IMR-90 (cell line): ENCODE data around the gene IRAK4. TPM values are rescaled to one million over a fixed set of nuclear protein-coding genes. Genes with fewer than 3 reads are reported as not detected.

ENCODE experiments used
- ATAC-seq: fragments of 200-7000 bp; cut with Tn5 transposase; 2 replicates; pipeline ENCODE4 v1.9.1; 2020; ENCODE audit warnings: low read depth, mild to moderate bottlenecking, moderate library complexity
- BruUV-seq: library from RNA; stranded (reverse); fragments of 400-500 nt; replicated peaks from 2 replicates; lab custom pipeline; 2021; lab: Mats Ljungman, UMichigan
- CTCF ChIA-PET: fragments of 300-600 bp; formaldehyde crosslinking; extraction: SDS; loops from one replicate; lab custom pipeline; 2021; ENCODE audit warnings: antibody characterized with exemption; lab: Yijun Ruan, JAX
- POLR2A ChIA-PET: fragments of 300-600 bp; sonication (Branson Sonifier 250); formaldehyde crosslinking; loops from one replicate; lab custom pipeline; 2022; ENCODE audit warnings: antibody characterized with exemption; ENCODE audit not compliant: unreplicated experiment; lab: Charles Lee
- DNase-seq: peaks from one replicate; pipeline ENCODE4 v3.0.0; 2013
- H2AFZ ChIP-seq: replicated peaks from 2 replicates; pipeline ENCODE3; 2013; ENCODE audit warnings: low read length, mild to moderate bottlenecking; ENCODE audit not compliant: poor library complexity
- H2AK5ac ChIP-seq: 2 replicates; pipeline ENCODE4 v1.6.1; 2013; ENCODE audit warnings: low read depth, low read length, inconsistent platforms
- H2AK9ac ChIP-seq: replicated peaks from 2 replicates; pipeline ENCODE3; 2013; ENCODE audit warnings: mild to moderate bottlenecking, low read depth, low read length, moderate library complexity; ENCODE audit not compliant: poor library complexity
- H2BK120ac ChIP-seq: 2 replicates; pipeline ENCODE4 v1.6.1; 2013; ENCODE audit warnings: low read depth, low read length, inconsistent platforms
- H2BK15ac ChIP-seq: 3 replicates; pipeline ENCODE4 v1.6.1; 2013; ENCODE audit warnings: low read depth, low read length, inconsistent platforms
- H2BK20ac ChIP-seq: 2 replicates; pipeline ENCODE4 v1.6.1; 2013; ENCODE audit warnings: low read depth, mild to moderate bottlenecking, inconsistent platforms, low read length, moderate library complexity
- H2BK5ac ChIP-seq: 2 replicates; pipeline ENCODE4 v1.6.1; 2013; ENCODE audit warnings: mild to moderate bottlenecking, low read depth, low read length, inconsistent platforms; ENCODE audit not compliant: poor library complexity, severe bottlenecking
- H3K14ac ChIP-seq: replicated peaks from 2 replicates; pipeline ENCODE4 v1.6.1; 2013; ENCODE audit warnings: low read depth, low read length, inconsistent platforms
- H3K18ac ChIP-seq: 2 replicates; pipeline ENCODE4 v1.6.1; 2013; ENCODE audit warnings: low read depth, low read length, control low read depth
- H3K23ac ChIP-seq: 2 replicates; pipeline ENCODE4 v1.6.1; 2013; ENCODE audit warnings: low read depth, low read length, inconsistent platforms
- H3K27ac ChIP-seq: 2 replicates; pipeline ENCODE4 v1.5.1; 2013; ENCODE audit warnings: mild to moderate bottlenecking, control low read depth, low read length; ENCODE audit not compliant: insufficient read depth
- H3K27me3 ChIP-seq: 2 replicates; pipeline ENCODE4 v1.6.1; 2013; ENCODE audit warnings: low read length; ENCODE audit not compliant: control insufficient read depth, insufficient read depth
- H3K36me3 ChIP-seq: 2 replicates; pipeline ENCODE4 v1.6.1; 2013; ENCODE audit warnings: low read length, mixed read lengths; ENCODE audit not compliant: control insufficient read depth, insufficient read depth
- H3K4ac ChIP-seq: 2 replicates; pipeline ENCODE4 v1.6.1; 2013; ENCODE audit warnings: low read depth, low read length, inconsistent platforms
- H3K4me1 ChIP-seq: 2 replicates; pipeline ENCODE4 v1.6.1; 2013; ENCODE audit warnings: low read length, mixed read lengths; ENCODE audit not compliant: control insufficient read depth, insufficient read depth
- H3K4me2 ChIP-seq: 2 replicates; pipeline ENCODE4 v1.6.1; 2013; ENCODE audit warnings: low read depth, mild to moderate bottlenecking, control low read depth, low read length, moderate library complexity
- H3K4me3 ChIP-seq: 2 replicates; pipeline ENCODE4 v1.5.1; 2013; ENCODE audit warnings: low read depth, mild to moderate bottlenecking, control low read depth, low read length, moderate library complexity; ENCODE audit not compliant: insufficient read depth
- H3K56ac ChIP-seq: 2 replicates; pipeline ENCODE4 v1.6.1; 2013; ENCODE audit warnings: low read length, inconsistent platforms; ENCODE audit not compliant: insufficient read depth; ENCODE audit errors: extremely low read depth
- H3K79me1 ChIP-seq, 2 experiments: 2 replicates each; pipeline ENCODE4 v1.6.1; 2013; ENCODE audit warnings: low read length in 2 of 2, inconsistent platforms in 1 of 2, low read depth in 1 of 2
- H3K9ac ChIP-seq: 2 replicates; pipeline ENCODE4 v1.6.1; 2013; ENCODE audit warnings: low read depth, low read length, control low read depth
- H3K9me1 ChIP-seq: 2 replicates; pipeline ENCODE4 v1.6.1; 2013; ENCODE audit warnings: low read length, inconsistent platforms; ENCODE audit not compliant: insufficient read depth
- H3K9me3 ChIP-seq: 2 replicates; pipeline ENCODE4 v1.6.1; 2013; ENCODE audit warnings: low read length; ENCODE audit not compliant: control insufficient read depth, insufficient read depth
- H4K20me1 ChIP-seq: 2 replicates; pipeline ENCODE4 v1.6.1; 2013; ENCODE audit warnings: low read length, inconsistent platforms; ENCODE audit not compliant: insufficient read depth
- H4K5ac ChIP-seq: 2 replicates; pipeline ENCODE4 v1.6.1; 2013; ENCODE audit warnings: mild to moderate bottlenecking, low read depth, low read length, control low read depth
- H4K8ac ChIP-seq, 2 experiments: 2 replicates each; pipeline ENCODE4 v1.6.1; 2013; ENCODE audit warnings: low read depth in 2 of 2, low read length in 2 of 2, control low read depth in 1 of 2, inconsistent platforms in 1 of 2
- H4K91ac ChIP-seq: 2 replicates; pipeline ENCODE4 v1.6.1; 2013; ENCODE audit warnings: low read depth, low read length, inconsistent platforms; ENCODE audit not compliant: insufficient read depth
- MXI1 ChIP-seq: IDR thresholded peaks from 2 replicates; pipeline ENCODE4 v1.6.1; 2012; ENCODE audit warnings: low read depth, mild to moderate bottlenecking, low read length, moderate library complexity, borderline replicate concordance
- RCOR1 ChIP-seq: IDR thresholded peaks from 2 replicates; pipeline ENCODE4 v1.6.1; 2012; ENCODE audit warnings: mild to moderate bottlenecking, low read length, improper control_type of control experiment; ENCODE audit not compliant: insufficient replicate concordance
- WGBS, 2 experiments: methylation state at CpG; one replicate each; pipeline versions ENCODE4 v1.1.5 to v1.1.7; 2013; ENCODE audit warnings: missing lambda C conversion rate in 2 of 2; ENCODE audit not compliant: insufficient read length in 1 of 2; ENCODE audit errors: extremely low coverage in 2 of 2; 5-methylcytosine and 5-hydroxymethylcytosine counted together
- dilution Hi-C: fragments of 300-500 bp; cut with HindIII; formaldehyde crosslinking; loops from one replicate; pipeline ENCODE4 v1.14.3; 2018; ENCODE audit warnings: low sequenced_read_pairs; ENCODE audit not compliant: unreplicated experiment
- in situ Hi-C: fragments of 300-500 bp; cut with MboI; formaldehyde crosslinking; loops from 3 replicates; pipeline ENCODE4 v1.14.3; 2019; ENCODE audit warnings: low sequenced_read_pairs, inconsistent platforms, mixed read lengths
- intact Hi-C: fragments of 100-400 bp; cut with micrococcal nuclease; formaldehyde crosslinking; loops from 2 replicates; pipeline ENCODE4 v1.10.0; 2022
- polyA plus RNA-seq, 3 experiments: library from polyadenylated mRNA; depleted of rRNA; stranded (reverse); fragments of >200 nt; gene quantifications; 2 replicates each; pipeline ENCODE4 v1.2.3, GENCODE V29; 2012; ENCODE audit warnings: low replicate concordance in 1 of 3
- total RNA-seq: library from RNA; depleted of rRNA; stranded (reverse); fragments of >200 nt; gene quantifications from 2 replicates; pipeline ENCODE4 v1.2.3, GENCODE V29; 2012

The IRAK4 gene
- total and polyA plus RNA-seq, 2 of the 4 experiments (the other 2 are of a cell fraction): 12.6 to 27.6 TPM

- peak overlapping the region; percentile 80 for H3K4me3 ChIP-seq
- H3K4me2 ChIP-seq: peak overlapping the region; percentile 94
- H4K20me1 ChIP-seq: no peaks in the 10 kb centered on the region
- WGBS, 2 experiments: 0% methylated on average over 8 of the region's 18 CpGs; no CpG with 5 or more reads in 1 of the 2 experiments
- H3K56ac ChIP-seq: peak overlapping the region; percentile 73; the same call in 1 of the 2 replicates
- H3K18ac ChIP-seq: peak overlapping the region; percentile 40
- BruUV-seq: no TSS peak
- H3K27me3 ChIP-seq: no peaks in the 10 kb centered on the region
- H2BK20ac ChIP-seq: no peak overlapping the region; the same call in 1 of the 2 replicates
- H3K79me1 ChIP-seq: peaks cover 34 to 38% of the 10 kb centered on the region in 2 experiments
- peak overlapping the region; percentile 13 for H4K91ac ChIP-seq
- peak overlapping the region; percentile 58 for H3K27ac ChIP-seq
- peak overlapping the region; percentile 79 to 90 for H4K8ac ChIP-seq
- intact Hi-C loops: loop anchor here (1.0 to 2.0 kb wide), 2 partner anchors 16 to 49 kb away; partner anchors contain the start of gene TWF1
- H3K14ac ChIP-seq: peak overlapping the region; percentile 62
- peaks cover 9% of the 10 kb centered on the region for H3K4me1 ChIP-seq
- H2BK15ac ChIP-seq: peak overlapping the region; percentile 12; the same call in 1 of the 3 replicates
- no peaks in the 10 kb centered on the region for H3K9me3 ChIP-seq
- H2AK9ac ChIP-seq: peak overlapping the region; percentile 71
- peak; percentile 90 for TF ChIP-seq MXI1
- no peak for TF ChIP-seq RCOR1
- H2AFZ ChIP-seq: peak overlapping the region; percentile 93
- H3K4ac ChIP-seq: peak overlapping the region; percentile 75
- peak overlapping the region; percentile 51 for H2AK5ac ChIP-seq
- ChIA-PET POLR2A (no interaction called here), CTCF (interaction anchor here (0.6 to 0.7 kb wide), 2 partner anchors 10 to 1336 kb away, joined by 3 to 6 read pairs; no protein-coding TSS in a partner anchor)
- peak overlapping the region; percentile 55 for H2BK5ac ChIP-seq
- H3K23ac ChIP-seq: peak overlapping the region; percentile 80
- peak overlapping the region; percentile 82 for H3K9ac ChIP-seq
- ATAC-seq: peak; percentile 37
- H4K5ac ChIP-seq: peak overlapping the region; percentile 60; the same call in 1 of the 2 replicates
- DNase-seq: peak; percentile 38
- in situ Hi-C loops: no loop called here
- H3K9me1 ChIP-seq: peaks cover 6% of the 10 kb centered on the region; the same call in 1 of the 2 replicates
- H3K36me3 ChIP-seq: no peaks in the 10 kb centered on the region
- 0 out of 2 replicates have a peak overlapping the region, but pooled peaks have one; percentile 1 for H2BK120ac ChIP-seq
- dilution Hi-C loops: no loop called here
Observed at GRCh38 chr12:43758247-43758727, 464 bp upstream of the IRAK4 start.
